Subcutaneous abdominal adipose tissue (tissue), 5 donors: ENCODE results near the gene CCDC17.
A peak's percentile ranks its signal among the peaks of the same experiment; 100 is the strongest.

Experiments used
- H3K27ac ChIP-seq: one replicate; pipeline ENCODE4 v1.7.0; 2013; ENCODE audit warnings: low read depth, mild to moderate bottlenecking, inconsistent platforms, low read length, moderate library complexity
- H3K27me3 ChIP-seq, 5 donors: one replicate each; pipeline ENCODE4 v1.7.0; 2013; ENCODE audit warnings: low read length in 5 of 5, inconsistent platforms in 1 of 5; ENCODE audit not compliant: control insufficient read depth in 5 of 5, insufficient read depth in 4 of 5
- H3K36me3 ChIP-seq, 5 donors: one replicate each; pipeline ENCODE4 v1.7.0; 2013; ENCODE audit warnings: low read length in 5 of 5; ENCODE audit not compliant: control insufficient read depth in 5 of 5, insufficient read depth in 5 of 5
- H3K4me1 ChIP-seq, 5 donors: one replicate each; pipeline ENCODE4 v1.7.0; 2013; ENCODE audit warnings: low read length in 5 of 5, mild to moderate bottlenecking in 3 of 5, moderate library complexity in 1 of 5; ENCODE audit not compliant: control insufficient read depth in 5 of 5, insufficient read depth in 5 of 5
- H3K4me3 ChIP-seq, 5 donors: one replicate each; pipeline ENCODE4 v1.7.0; 2013; ENCODE audit warnings: low read length in 5 of 5, low read depth in 1 of 5
- H3K9ac ChIP-seq, 5 donors: one replicate each; pipeline ENCODE4 v1.7.0; 2013; ENCODE audit warnings: low read length in 5 of 5, mild to moderate bottlenecking in 4 of 5, moderate library complexity in 3 of 5
- H3K9me3 ChIP-seq, 5 donors: one replicate each; pipeline ENCODE4 v1.7.0; 2013; ENCODE audit warnings: low read length in 5 of 5; ENCODE audit not compliant: control insufficient read depth in 5 of 5
- donor health status: healthy.
- donor health status: healthy.
- donor health status: healthy.
- donor health status: healthy.
- donor health status: healthy.

Gene CCDC17

GRCh38 chr1:45623972-45624371 lies at the start of gene CCDC17:
Gene CCDC17 (minus strand): TSS chr1:45624054. CDS start chr1:45623909, 145 bp downstream.
- no peak within 1 kb of the TSS for H3K27ac ChIP-seq
- no peaks in the 10 kb centered on the region for H3K9me3 ChIP-seq
- H3K36me3 ChIP-seq, result peaks cover 7 to 53% (median 26%) of the 10 kb centered on the region in 5 donors

GRCh38 chr1:45669859-45670655 lies 46.2 kb upstream of the CCDC17 start:
- no peaks in the 10 kb centered on the region for H3K9me3 ChIP-seq
- H3K36me3 ChIP-seq, result peaks cover 0 to 7% (median 4%) of the 10 kb centered on the region in 5 donors
- H3K27me3 ChIP-seq, result no peaks in the 10 kb centered on the region
- H3K27ac ChIP-seq, result no peak overlapping the region
- H3K4me3 ChIP-seq, result no peak overlapping the region
- no peak overlapping the region for H3K9ac ChIP-seq
- peaks cover 2 to 20% (median 15%) of the 10 kb centered on the region in 5 donors for H3K4me1 ChIP-seq

More at GRCh38 chr1:45623972-45624371, at the start of gene CCDC17:
- peaks cover 5 to 52% (median 34%) of the 10 kb centered on the region in 5 donors for H3K4me1 ChIP-seq
- peak within 1 kb of the TSS in 3 of 5 donors; percentile 40 to 60 (median 55) for H3K9ac ChIP-seq
- H3K27me3 ChIP-seq, result no peaks in the 10 kb centered on the region
- H3K4me3 ChIP-seq, result peak within 1 kb of the TSS in 4 of 5 donors; percentile 41 to 61 (median 59)

- Histone ChIP-seq H3K9ac (no peak overlapping the region), H3K4me3 (no peak overlapping the region), H3K4me1 (peaks cover 2 to 20% (median 15%) of the 10 kb centered on the region in 5 donors)
Measured at GRCh38 chr1:45669379-45669778, 45.5 kb upstream of the CCDC17 start.

GRCh38 chr1:45668526-45668925 lies 44.7 kb upstream of the CCDC17 start:
- H3K4me1 ChIP-seq, result peaks cover 2 to 17% (median 15%) of the 10 kb centered on the region in 5 donors
- H3K4me3 ChIP-seq, result no peak overlapping the region
- H3K9ac ChIP-seq, result no peak overlapping the region
- peaks cover 0 to 3% (median 0%) of the 10 kb centered on the region in 5 donors for H3K36me3 ChIP-seq
- no peak overlapping the region for H3K27ac ChIP-seq
- no peaks in the 10 kb centered on the region for H3K27me3 ChIP-seq
- no peaks in the 10 kb centered on the region for H3K9me3 ChIP-seq

More at GRCh38 chr1:45669379-45669778, 45.5 kb upstream of the CCDC17 start:
- no peak overlapping the region for H3K27ac ChIP-seq
- peaks cover 0 to 4% (median under 1%) of the 10 kb centered on the region in 5 donors for H3K36me3 ChIP-seq
- no peaks in the 10 kb centered on the region for H3K9me3 ChIP-seq
- H3K27me3 ChIP-seq, result no peaks in the 10 kb centered on the region

GRCh38 chr1:45667321-45668111 lies 43.7 kb upstream of the CCDC17 start:
- H3K4me1 ChIP-seq, result peaks cover 2 to 15% (median 12%) of the 10 kb centered on the region in 5 donors
- no peak overlapping the region for H3K9ac ChIP-seq
- no peaks in the 10 kb centered on the region for H3K9me3 ChIP-seq
- H3K27ac ChIP-seq, result no peak overlapping the region
- H3K4me3 ChIP-seq, result no peak overlapping the region
- H3K27me3 ChIP-seq, result no peaks in the 10 kb centered on the region
- no peaks in the 10 kb centered on the region for H3K36me3 ChIP-seq

GRCh38 chr1:45666836-45667235 lies 43.0 kb upstream of the CCDC17 start:
- H3K36me3 ChIP-seq, result no peaks in the 10 kb centered on the region
- no peak overlapping the region for H3K27ac ChIP-seq
- H3K9me3 ChIP-seq, result no peaks in the 10 kb centered on the region
- no peaks in the 10 kb centered on the region for H3K27me3 ChIP-seq
- peaks cover 2 to 15% (median 12%) of the 10 kb centered on the region in 5 donors for H3K4me1 ChIP-seq
- H3K9ac ChIP-seq, result no peak overlapping the region
- H3K4me3 ChIP-seq, result no peak overlapping the region

- Histone ChIP-seq H3K4me3 (no peak overlapping the region), H3K36me3 (peaks cover 25 to 52% (median 49%) of the 10 kb centered on the region in 5 donors), H3K9me3 (no peaks in the 10 kb centered on the region), H3K27me3 (no peaks in the 10 kb centered on the region), H3K4me1 (no peaks in the 10 kb centered on the region), H3K9ac (no peak overlapping the region), H3K27ac (no peak overlapping the region)
Measured at GRCh38 chr1:45660336-45660735, 36.5 kb upstream of the CCDC17 start.

- H3K36me3 ChIP-seq, result peaks cover 32 to 63% (median 60%) of the 10 kb centered on the region in 5 donors
- H3K9me3 ChIP-seq, result no peaks in the 10 kb centered on the region
- H3K4me1 ChIP-seq, result no peaks in the 10 kb centered on the region
- H3K4me3 ChIP-seq, result no peak overlapping the region
- no peaks in the 10 kb centered on the region for H3K27me3 ChIP-seq
- no peak overlapping the region for H3K27ac ChIP-seq
- no peak overlapping the region for H3K9ac ChIP-seq
Measured at GRCh38 chr1:45659222-45659621, 35.4 kb upstream of the CCDC17 start.

- Histone ChIP-seq H3K4me1 (no peaks in the 10 kb centered on the region), H3K27me3 (no peaks in the 10 kb centered on the region), H3K27ac (no peak overlapping the region), H3K4me3 (no peak overlapping the region), H3K9ac (no peak overlapping the region), H3K36me3 (peaks cover 32 to 69% (median 66%) of the 10 kb centered on the region in 5 donors), H3K9me3 (no peaks in the 10 kb centered on the region)
Measured at GRCh38 chr1:45658171-45658570, 34.3 kb upstream of the CCDC17 start.
